ENCODE measurements around the gene PCDHGC5.

The PCDHGC5 gene

DNA sequence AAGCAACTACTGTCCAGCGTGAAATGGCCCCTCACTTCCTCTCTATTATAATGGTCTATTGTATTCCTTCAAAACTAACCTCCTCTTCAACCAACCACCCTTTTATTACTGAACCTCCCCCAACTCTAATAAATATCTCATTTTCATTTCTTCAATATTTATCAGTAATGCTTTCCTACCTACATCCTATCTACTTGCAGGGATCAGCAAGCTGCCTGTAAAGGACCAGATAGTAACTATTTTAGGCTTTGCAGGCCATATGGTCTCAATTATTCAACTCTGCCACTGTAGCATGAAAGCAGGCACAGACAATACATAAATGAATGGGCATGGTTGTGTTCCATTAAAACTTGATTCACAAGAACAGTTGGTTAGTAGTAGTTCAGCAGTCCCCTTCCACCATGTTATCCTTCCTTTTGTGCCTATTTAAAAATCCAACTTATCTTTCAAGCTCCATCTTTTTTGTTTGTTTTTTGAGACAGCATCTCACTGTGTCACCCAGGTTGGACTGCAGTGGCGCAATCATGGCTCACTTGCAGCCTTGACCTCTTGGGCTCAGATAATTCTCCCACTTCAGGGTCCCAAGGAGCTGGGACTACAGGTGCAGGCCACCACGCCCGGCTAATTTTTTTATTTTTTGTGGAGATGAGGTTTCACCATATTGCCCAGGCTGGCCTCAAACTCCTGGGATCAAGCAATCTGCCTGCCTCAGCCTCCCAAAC, 45.8 kb downstream of the PCDHGC5 start:
- no peak for DNase-seq

All from NCI-H1694 (cell line).